T-helper 2 cell treated with Interferon-gamma antibody and Interleukin-4, amounts not matched to agents 100 ng/mL and 5 ng/mL, for 36 hours (primary cell): ENCODE measurements around the gene PLCH2. TPM values are rescaled to one million over a fixed set of nuclear protein-coding genes. Genes with fewer than 3 reads are reported as not detected.

Source experiments
- total RNA-seq: library from RNA; stranded (reverse); gene quantifications from 2 replicates; pipeline ENCODE4 v1.2.3, GENCODE V29; 2022

PLCH2 gene
- total RNA-seq, 1 donor from 2014 or later, result 7.3 TPM

Other genes with a start within 250 kb of the PLCH2 start
- 61.6 and 62.6 TPM in 2 replicates for gene SKI, start 248.0 kb upstream of the PLCH2 start, total RNA-seq
- gene MORN1, start 84.7 kb upstream of the PLCH2 start, total RNA-seq, result 7.6 and 9.1 TPM in 2 replicates
- 141 and 146 TPM in 2 replicates for gene RER1, start 84.4 kb upstream of the PLCH2 start, total RNA-seq
- 12.6 and 13.0 TPM in 2 replicates for gene PEX10, start 63.7 kb upstream of the PLCH2 start, total RNA-seq
- 61.2 and 68.1 TPM in 2 replicates for gene PANK4, start 50.3 kb downstream of the PLCH2 start, total RNA-seq
- not detected in 2 replicates for gene HES5, start 54.0 kb downstream of the PLCH2 start, total RNA-seq
- gene TNFRSF14, start 80.1 kb downstream of the PLCH2 start, total RNA-seq, result 157 and 158 TPM in 2 replicates
- 22.5 and 23.5 TPM in 2 replicates for gene PRXL2B, start 110.5 kb downstream of the PLCH2 start, total RNA-seq
- gene MMEL1, start 156.7 kb downstream of the PLCH2 start, total RNA-seq, result 0.95 and 1.2 TPM in 2 replicates